Osteocyte (in vitro differentiated cells): Measurements from ENCODE around the gene MRPS10. TPM values are rescaled to one million over a fixed set of nuclear protein-coding genes. Genes with fewer than 3 reads are reported as not detected.

Experiments used
- DNase-seq: peaks from one replicate; pipeline ENCODE4 v3.0.0; 2021; ENCODE audit warnings: mixed read lengths; ENCODE audit not compliant: unreplicated experiment; ENCODE audit errors: extremely low spot score
- H3K27ac Mint-ChIP-seq: one replicate; pipeline ENCODE4 v1.8.0; 2021; ENCODE audit warnings: mild to moderate bottlenecking, mixed read lengths; ENCODE audit not compliant: unreplicated experiment
- H3K27me3 Mint-ChIP-seq: one replicate; pipeline ENCODE4 v1.8.0; 2021; ENCODE audit warnings: mixed read lengths; ENCODE audit not compliant: unreplicated experiment
- H3K36me3 Mint-ChIP-seq: one replicate; pipeline ENCODE4 v1.8.0; 2021; ENCODE audit warnings: mixed read lengths; ENCODE audit not compliant: unreplicated experiment
- H3K4me1 Mint-ChIP-seq: one replicate; pipeline ENCODE4 v1.8.0; 2021; ENCODE audit warnings: mixed read lengths; ENCODE audit not compliant: unreplicated experiment
- H3K4me3 Mint-ChIP-seq: one replicate; pipeline ENCODE4 v1.8.0; 2021; ENCODE audit warnings: mild to moderate bottlenecking, moderate library complexity, mixed read lengths; ENCODE audit not compliant: unreplicated experiment
- H3K9me3 Mint-ChIP-seq: one replicate; pipeline ENCODE4 v1.8.0; 2021; ENCODE audit warnings: mixed read lengths; ENCODE audit not compliant: unreplicated experiment
- total RNA-seq: library from RNA; stranded (reverse); gene quantifications from 2 replicates; pipeline ENCODE4 v1.2.1, GENCODE V29; 2021
- TF ChIP-seq, protein P1 (sequence below): fragments of 200-600 bp; sonication (generic); IDR thresholded peaks from 2 replicates; pipeline ENCODE4 v1.5.0; 2021; ENCODE audit warnings: antibody characterized with exemption, mild to moderate bottlenecking, moderate library complexity

MRPS10 gene
- total RNA-seq, 1 donor from 2014 or later, result 30.6 TPM

DNA sequence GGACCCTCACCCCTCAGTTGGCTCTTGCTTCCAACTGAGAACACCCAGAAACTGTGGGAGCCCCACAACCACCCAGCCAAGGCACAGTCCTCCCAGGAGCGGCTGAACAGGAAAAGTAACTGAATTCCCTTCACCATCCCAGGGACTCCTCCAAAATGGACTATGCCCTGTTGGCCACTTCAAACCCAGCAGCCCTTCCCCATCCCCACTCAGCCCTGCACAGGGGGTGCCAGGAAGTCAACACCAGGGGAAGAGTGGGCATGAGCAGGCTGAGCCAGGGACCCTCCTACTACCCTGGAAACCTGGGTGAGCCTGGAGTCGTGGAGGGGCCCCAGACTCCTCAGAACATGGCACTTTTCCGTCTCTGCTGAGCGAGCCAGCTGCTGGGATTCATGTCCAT lies 33.2 kb downstream of the MRPS10 start:
- Mint-ChIP-seq H3K27ac (no peak overlapping the region), H3K4me1 (no peaks in the 10 kb centered on the region), H3K27me3 (peaks cover 4% of the 10 kb centered on the region), H3K4me3 (no peak overlapping the region), H3K36me3 (no peaks in the 10 kb centered on the region), H3K9me3 (no peaks in the 10 kb centered on the region)
- no peak for DNase-seq
- TF ChIP-seq, protein P1, sequence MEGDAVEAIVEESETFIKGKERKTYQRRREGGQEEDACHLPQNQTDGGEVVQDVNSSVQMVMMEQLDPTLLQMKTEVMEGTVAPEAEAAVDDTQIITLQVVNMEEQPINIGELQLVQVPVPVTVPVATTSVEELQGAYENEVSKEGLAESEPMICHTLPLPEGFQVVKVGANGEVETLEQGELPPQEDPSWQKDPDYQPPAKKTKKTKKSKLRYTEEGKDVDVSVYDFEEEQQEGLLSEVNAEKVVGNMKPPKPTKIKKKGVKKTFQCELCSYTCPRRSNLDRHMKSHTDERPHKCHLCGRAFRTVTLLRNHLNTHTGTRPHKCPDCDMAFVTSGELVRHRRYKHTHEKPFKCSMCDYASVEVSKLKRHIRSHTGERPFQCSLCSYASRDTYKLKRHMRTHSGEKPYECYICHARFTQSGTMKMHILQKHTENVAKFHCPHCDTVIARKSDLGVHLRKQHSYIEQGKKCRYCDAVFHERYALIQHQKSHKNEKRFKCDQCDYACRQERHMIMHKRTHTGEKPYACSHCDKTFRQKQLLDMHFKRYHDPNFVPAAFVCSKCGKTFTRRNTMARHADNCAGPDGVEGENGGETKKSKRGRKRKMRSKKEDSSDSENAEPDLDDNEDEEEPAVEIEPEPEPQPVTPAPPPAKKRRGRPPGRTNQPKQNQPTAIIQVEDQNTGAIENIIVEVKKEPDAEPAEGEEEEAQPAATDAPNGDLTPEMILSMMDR, result no peak

DNA sequence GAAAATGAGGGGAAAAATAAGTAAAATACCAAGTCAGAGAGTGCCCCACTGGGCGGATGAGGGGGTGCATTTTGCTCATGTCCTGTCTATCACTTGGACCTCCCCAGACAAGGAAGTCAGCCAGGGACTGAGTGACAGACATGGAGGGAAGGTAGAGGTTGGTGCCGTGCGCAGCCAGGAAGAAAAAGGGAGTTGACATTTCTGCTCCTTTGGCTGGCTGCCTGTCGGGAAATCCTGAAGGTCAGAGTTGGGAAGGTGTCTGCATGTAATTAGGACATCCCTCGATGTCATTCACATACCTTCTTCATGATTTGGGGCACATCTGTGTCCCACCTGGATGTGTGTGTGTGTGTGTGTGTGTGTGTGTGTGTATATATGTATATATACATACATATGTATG lies 35.6 kb downstream of the MRPS10 start:
- Mint-ChIP-seq H3K4me1 (no peaks in the 10 kb centered on the region), H3K27ac (no peak overlapping the region), H3K36me3 (no peaks in the 10 kb centered on the region), H3K4me3 (no peak overlapping the region), H3K27me3 (peaks cover 4% of the 10 kb centered on the region), H3K9me3 (no peaks in the 10 kb centered on the region)
- DNase-seq, result no peak
- TF ChIP-seq, protein P1, result no peak

DNA sequence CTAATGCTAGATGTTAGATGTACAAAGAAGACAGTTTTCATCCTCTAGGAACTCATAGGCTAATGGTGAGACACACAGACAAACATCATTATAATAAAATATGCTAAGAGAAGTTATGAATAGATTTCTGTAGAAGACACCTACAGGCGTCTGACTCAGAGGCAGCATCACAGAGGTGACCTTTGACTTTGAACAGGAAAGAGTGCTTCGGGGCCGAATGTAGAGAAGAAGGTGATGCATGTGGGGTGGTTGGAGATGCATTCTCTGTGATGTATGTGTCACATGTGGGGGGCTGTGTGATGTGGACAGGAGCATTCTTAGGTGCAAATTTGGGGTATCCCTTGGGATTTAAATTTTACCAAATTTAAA lies 37.7 kb downstream of the MRPS10 start:
- H3K27me3 Mint-ChIP-seq, result peaks cover 4% of the 10 kb centered on the region
- no peak for DNase-seq
- H3K4me3 Mint-ChIP-seq, result no peak overlapping the region
- TF ChIP-seq, protein P1, result no peak
- no peak overlapping the region for H3K27ac Mint-ChIP-seq
- H3K36me3 Mint-ChIP-seq, result no peaks in the 10 kb centered on the region
- no peaks in the 10 kb centered on the region for H3K9me3 Mint-ChIP-seq
- no peaks in the 10 kb centered on the region for H3K4me1 Mint-ChIP-seq

GRCh38 chr6:42179261-42179944 lies 38.3 kb downstream of the MRPS10 start:
- Mint-ChIP-seq H3K4me3 (no peak overlapping the region), H3K9me3 (no peaks in the 10 kb centered on the region), H3K27ac (no peak overlapping the region), H3K27me3 (peaks cover 4% of the 10 kb centered on the region), H3K36me3 (no peaks in the 10 kb centered on the region), H3K4me1 (no peaks in the 10 kb centered on the region)
- no peak for DNase-seq
- TF ChIP-seq, protein P1, result no peak

DNA sequence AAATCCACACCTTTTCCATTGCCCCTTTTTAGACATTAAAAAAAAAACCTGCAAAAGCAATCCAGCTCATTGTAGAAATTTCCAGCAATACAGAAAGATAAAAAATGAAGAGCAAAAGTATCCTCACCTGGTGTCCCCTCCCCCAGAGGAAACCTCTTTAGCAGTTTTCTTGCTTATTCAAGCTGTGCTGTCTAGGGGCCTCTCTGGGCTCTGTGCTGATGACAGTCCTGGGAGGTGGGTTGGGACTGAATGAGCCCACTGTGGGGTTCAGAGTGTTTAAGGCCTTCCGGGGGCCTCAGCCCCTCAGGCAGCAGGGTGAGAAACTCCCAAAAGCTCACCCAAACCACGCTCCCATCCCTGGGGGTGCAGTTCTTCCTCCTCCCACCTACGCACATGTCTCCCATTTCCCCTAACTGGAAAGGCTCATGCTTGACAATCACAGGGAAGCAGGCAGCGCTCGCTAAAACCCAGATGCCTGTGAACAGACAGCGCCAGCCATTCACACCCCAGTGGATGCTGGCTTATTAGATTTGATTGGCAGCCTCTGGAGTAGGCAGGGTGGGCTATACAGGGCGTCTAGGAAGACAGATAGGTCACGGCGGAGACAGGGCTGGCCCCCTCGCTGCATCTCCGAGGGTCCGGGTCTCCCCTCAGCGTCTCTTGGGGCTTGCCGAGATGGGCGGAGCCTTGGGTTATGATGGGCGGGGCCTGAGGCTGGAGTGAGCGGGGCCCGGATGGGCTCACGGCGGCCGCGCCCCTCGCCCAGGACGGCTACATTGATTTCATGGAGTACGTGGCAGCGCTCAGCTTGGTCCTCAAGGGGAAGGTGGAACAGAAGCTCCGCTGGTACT lies 39.9 kb downstream of the MRPS10 start:
- TF ChIP-seq, protein P1, result no peak
- peaks cover 4% of the 10 kb centered on the region for H3K27me3 Mint-ChIP-seq
- H3K4me3 Mint-ChIP-seq, result no peak overlapping the region
- H3K9me3 Mint-ChIP-seq, result no peaks in the 10 kb centered on the region
- H3K36me3 Mint-ChIP-seq, result no peaks in the 10 kb centered on the region
- no peaks in the 10 kb centered on the region for H3K4me1 Mint-ChIP-seq
- no peak for DNase-seq
- no peak overlapping the region for H3K27ac Mint-ChIP-seq
